ENCODE data around the gene CSF2RB. TPM values are rescaled to one million over a fixed set of nuclear protein-coding genes. Genes with fewer than 3 reads are reported as not detected.

CSF2RB gene
- total and polyA plus RNA-seq, 12 donors = 0.81 to 20.8 (median 1.7) TPM

DNA sequence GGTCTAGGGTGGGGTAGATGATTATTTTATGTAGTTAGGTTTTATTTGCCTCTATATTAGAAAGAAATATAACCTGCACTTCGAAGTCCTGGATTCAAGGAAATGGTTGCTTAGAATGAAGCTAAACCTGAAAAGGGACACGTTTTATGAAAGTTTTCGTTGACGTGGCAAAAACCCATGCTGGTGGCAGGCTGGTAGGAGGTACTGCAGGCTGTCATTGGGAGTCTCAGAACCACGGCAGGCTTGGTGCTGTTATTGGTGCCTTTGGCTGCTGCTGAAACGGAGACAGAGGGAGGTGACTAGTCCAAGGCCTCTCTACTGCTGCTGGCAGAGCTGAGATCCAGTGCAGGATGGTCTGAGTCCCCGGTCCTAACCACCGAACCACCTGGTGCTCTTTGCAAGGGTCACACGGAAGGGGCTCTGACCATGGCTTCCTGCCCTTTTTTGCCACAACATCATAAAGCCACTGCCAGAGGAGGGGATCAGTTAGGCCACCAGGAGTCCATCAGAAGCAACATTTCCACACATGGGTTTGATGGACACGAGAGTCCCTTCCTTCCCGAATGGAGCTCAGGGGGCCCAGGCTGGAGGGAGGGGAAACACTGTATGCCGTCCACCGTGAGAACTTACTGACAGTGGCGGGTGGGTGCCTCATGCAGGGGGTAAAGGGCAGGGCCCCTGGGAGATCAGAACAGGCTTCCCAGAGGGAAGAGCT, 13.4 kb downstream of the CSF2RB start:
- TF ChIP-seq, protein P1, sequence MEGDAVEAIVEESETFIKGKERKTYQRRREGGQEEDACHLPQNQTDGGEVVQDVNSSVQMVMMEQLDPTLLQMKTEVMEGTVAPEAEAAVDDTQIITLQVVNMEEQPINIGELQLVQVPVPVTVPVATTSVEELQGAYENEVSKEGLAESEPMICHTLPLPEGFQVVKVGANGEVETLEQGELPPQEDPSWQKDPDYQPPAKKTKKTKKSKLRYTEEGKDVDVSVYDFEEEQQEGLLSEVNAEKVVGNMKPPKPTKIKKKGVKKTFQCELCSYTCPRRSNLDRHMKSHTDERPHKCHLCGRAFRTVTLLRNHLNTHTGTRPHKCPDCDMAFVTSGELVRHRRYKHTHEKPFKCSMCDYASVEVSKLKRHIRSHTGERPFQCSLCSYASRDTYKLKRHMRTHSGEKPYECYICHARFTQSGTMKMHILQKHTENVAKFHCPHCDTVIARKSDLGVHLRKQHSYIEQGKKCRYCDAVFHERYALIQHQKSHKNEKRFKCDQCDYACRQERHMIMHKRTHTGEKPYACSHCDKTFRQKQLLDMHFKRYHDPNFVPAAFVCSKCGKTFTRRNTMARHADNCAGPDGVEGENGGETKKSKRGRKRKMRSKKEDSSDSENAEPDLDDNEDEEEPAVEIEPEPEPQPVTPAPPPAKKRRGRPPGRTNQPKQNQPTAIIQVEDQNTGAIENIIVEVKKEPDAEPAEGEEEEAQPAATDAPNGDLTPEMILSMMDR (IDR thresholded peaks at IDR 0.05) = no peak
- WGBS, 2 donors = 69 to 72% methylated on average over 14 of the region's 14 CpGs
- Histone ChIP-seq H3K9me3 (no peaks in the 10 kb centered on the region), H3K4me3 (no peak overlapping the region), H3K27ac (no peak overlapping the region), H3K36me3 (peaks cover 0 to 92% (median 0%) of the 10 kb centered on the region in 9 donors), H3K4me1 (peaks cover 0 to 15% (median 0%) of the 10 kb centered on the region in 9 donors), H3K27me3 (peaks cover 0 to 59% (median 23%) of the 10 kb centered on the region in 7 donors)
- intact Hi-C loops (cut with DNase I) = no loop called here
- DNase-seq (no peak), ATAC-seq (no peak)

DNA sequence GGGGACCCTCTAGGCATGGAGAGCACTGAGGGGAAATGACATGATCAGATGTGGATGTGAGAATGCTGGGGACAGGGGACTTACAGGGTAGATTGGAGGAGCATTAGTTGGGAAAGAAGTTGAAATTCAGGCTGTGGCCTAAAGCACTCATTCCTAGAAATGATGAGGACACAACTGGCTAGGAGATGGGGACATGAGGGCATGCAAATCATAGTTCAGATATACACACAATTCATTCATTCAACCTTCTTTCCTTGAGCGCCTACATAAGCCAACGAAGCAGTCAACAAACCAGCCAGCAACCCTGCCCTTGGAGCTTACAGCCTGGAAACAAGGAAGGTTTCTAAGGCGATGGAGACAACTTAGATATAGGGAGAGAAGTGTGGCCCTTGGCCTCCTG, 14.2 kb downstream of the CSF2RB start:
- intact Hi-C loops (cut with DNase I) = no loop called here
- DNase-seq (no peak), ATAC-seq (no peak)
- Histone ChIP-seq H3K4me3 (no peak overlapping the region), H3K9me3 (no peaks in the 10 kb centered on the region), H3K27ac (no peak overlapping the region), H3K36me3 (peaks cover 0 to 97% (median 0%) of the 10 kb centered on the region in 9 donors), H3K4me1 (peaks cover 0 to 8% (median 0%) of the 10 kb centered on the region in 9 donors), H3K27me3 (peaks cover 0 to 51% (median 22%) of the 10 kb centered on the region in 7 donors)
- TF ChIP-seq, protein P1 (IDR thresholded peaks at IDR 0.05) = no peak
- 79 to 80% methylated on average over 3 of the region's 3 CpGs for WGBS, 2 donors

DNA sequence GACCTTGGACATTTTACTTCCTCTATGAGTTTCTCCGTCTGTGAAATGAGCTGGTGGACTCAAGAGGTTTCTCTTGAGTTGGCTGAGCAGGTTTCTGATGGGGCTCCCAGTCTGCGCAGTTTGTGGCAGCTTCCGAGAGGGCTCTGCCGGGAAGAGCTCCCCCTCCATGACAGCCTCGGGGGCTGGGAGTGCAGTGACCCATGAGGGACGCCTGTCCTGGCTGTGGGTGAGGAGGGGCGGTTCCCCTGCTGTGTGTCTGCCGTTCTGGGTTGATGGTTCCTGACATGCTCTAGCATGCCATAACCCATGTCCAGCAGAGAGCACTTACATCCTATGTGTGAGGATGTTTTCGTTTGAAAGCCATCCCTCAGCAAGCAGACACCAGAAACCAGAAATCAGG, 14.8 kb downstream of the CSF2RB start:
- 74 to 77% methylated on average over 9 of the region's 9 CpGs for WGBS, 2 donors
- DNase-seq = no peak
- peaks cover 0 to 2% (median 0%) of the 10 kb centered on the region in 9 donors for H3K4me1 ChIP-seq
- TF ChIP-seq, protein P1 (IDR thresholded peaks at IDR 0.05) = no peak
- H3K9me3 ChIP-seq = no peaks in the 10 kb centered on the region
- intact Hi-C loops (cut with DNase I) = no loop called here
- H3K36me3 ChIP-seq = peaks cover 0 to 97% (median 0%) of the 10 kb centered on the region in 9 donors
- no peak overlapping the region for H3K4me3 ChIP-seq
- H3K27me3 ChIP-seq = peaks cover 0 to 46% (median 22%) of the 10 kb centered on the region in 7 donors
- ATAC-seq = no peak
- H3K27ac ChIP-seq = no peak overlapping the region

DNA sequence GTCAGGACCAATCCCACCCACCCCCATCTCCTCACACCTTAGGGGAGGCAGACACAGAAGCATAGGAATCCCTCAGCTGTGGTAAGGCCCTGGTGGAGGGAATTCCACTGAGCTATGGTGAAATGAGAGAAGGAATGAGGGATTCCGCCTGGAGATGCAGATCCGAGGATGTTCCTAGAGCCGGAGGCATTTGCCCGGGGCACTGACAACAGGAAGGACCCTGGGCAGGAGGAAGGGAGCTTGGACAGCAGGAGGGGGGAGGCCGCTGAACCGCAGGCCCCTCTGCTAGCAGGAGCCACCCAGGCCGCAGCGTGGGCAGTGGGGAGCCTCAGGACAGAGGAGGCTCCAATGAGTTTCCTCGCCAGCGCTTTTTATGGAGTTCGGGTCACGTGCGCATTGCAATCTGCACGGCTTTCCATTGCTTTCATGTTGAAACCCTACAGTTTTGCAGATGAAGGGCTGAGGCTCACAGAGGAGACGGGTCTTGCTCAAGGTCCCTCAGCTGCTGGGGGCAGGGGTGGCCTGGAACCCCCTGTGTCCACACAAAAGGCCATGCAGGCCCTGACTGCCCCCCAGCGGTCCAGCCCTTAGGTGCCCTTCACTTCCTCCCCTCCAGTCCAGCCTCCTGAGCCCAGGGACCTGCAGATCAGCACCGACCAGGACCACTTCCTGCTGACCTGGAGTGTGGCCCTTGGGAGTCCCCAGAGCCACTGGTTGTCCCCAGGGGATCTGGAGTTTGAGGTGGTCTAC, 15.5 kb downstream of the CSF2RB start:
- intact Hi-C loops (cut with DNase I) = no loop called here
- Histone ChIP-seq H3K4me1 (no peaks in the 10 kb centered on the region), H3K4me3 (no peak overlapping the region), H3K27ac (no peak overlapping the region), H3K9me3 (no peaks in the 10 kb centered on the region), H3K36me3 (peaks cover 0 to 97% (median 0%) of the 10 kb centered on the region in 9 donors), H3K27me3 (peaks cover 0 to 40% (median 15%) of the 10 kb centered on the region in 7 donors)
- DNase-seq = no peak
- TF ChIP-seq, protein P1 (IDR thresholded peaks at IDR 0.05) = no peak
- WGBS, 2 donors = 74 to 75% methylated on average over 17 of the region's 17 CpGs
- ATAC-seq = no peak
